Tibial nerve (tissue), 4 donors: ENCODE measurements around the gene PTPN9.

ENCODE experiments used
- CTCF ChIP-seq, 5 experiments: fragments of 200-600 bp in 3 of 5; fragments of 450-650 bp in 2 of 5; sonication (generic) in 3 of 5; IDR thresholded peaks; one replicate each; pipeline ENCODE4 v1.5.1; 2016 to 2019; ENCODE audit warnings: antibody characterized with exemption in 5 of 5, mild to moderate bottlenecking in 3 of 5, moderate library complexity in 2 of 5
- EP300 ChIP-seq, 2 donors: sonication (generic); formaldehyde crosslinking; IDR thresholded peaks; one replicate each; pipeline ENCODE4 v1.6.1; 2017; ENCODE audit warnings: antibody characterized with exemption in 2 of 2, mild to moderate bottlenecking in 1 of 2
- POLR2A ChIP-seq, 2 donors: fragments of 450-650 bp; IDR thresholded peaks; one replicate each; pipeline ENCODE4 v1.6.1; 2017; ENCODE audit warnings: antibody characterized with exemption in 2 of 2, mild to moderate bottlenecking in 2 of 2, moderate library complexity in 2 of 2

- no peak for TF ChIP-seq CTCF (IDR thresholded peaks at IDR 0.05)
- no peak for TF ChIP-seq EP300 (IDR thresholded peaks at IDR 0.05)
- TF ChIP-seq POLR2A (IDR thresholded peaks at IDR 0.05): no peak
These were observed 11.1 kb upstream of the PTPN9 start for GRCh38 chr15:75590239-75590638.
